ENCODE results near the gene SPNS2. TPM values are rescaled to one million over a fixed set of nuclear protein-coding genes. Genes with fewer than 3 reads are reported as not detected.

Gene SPNS2
- polyA plus RNA-seq, 1 of the 3 experiments (the other 2 are of a cell fraction): 0.08 TPM

- Histone ChIP-seq H3K79me2 (ENCODE audit: insufficient read depth) (no peaks in the 10 kb centered on the region), H3K36me3 (replicated peaks in 1 of 2; ENCODE audit: control insufficient read depth in 1 of 2, insufficient read depth in 2 of 2, low read length in 1 of 2) (peaks cover 7 to 79% of the 10 kb centered on the region in 2 experiments), H3K4me2 (no peak overlapping the region), H3K27ac (ENCODE audit: low read depth in 2 of 2, low read length in 1 of 2) (no peak overlapping the region), H3K9me2 (no peaks in the 10 kb centered on the region), H3K4me3 (ENCODE audit: low read depth in 2 of 2, low read length in 1 of 2) (no peak overlapping the region), H3K9me3 (no peaks in the 10 kb centered on the region), H3K4me1 (ENCODE audit: control insufficient read depth in 1 of 2, insufficient read depth in 2 of 2, low read depth in 1 of 2, low read length in 1 of 2) (peaks cover 0 to 7% of the 10 kb centered on the region in 2 experiments; a peak in 1 of 4 replicates), H4K20me1 (ENCODE audit: insufficient read depth) (no peaks in the 10 kb centered on the region), H3F3A (replicated peaks; ENCODE audit: insufficient read depth) (no peaks in the 10 kb centered on the region), H3K9ac (no peak overlapping the region), H3K27me3 (ENCODE audit: insufficient read depth) (no peaks in the 10 kb centered on the region), H2AFZ (ENCODE audit: low read depth) (no peak overlapping the region)
- ChIA-PET CTCF (interaction anchor here (0.9 to 2.2 kb wide), 5 partner anchors 9 to 121 kb away, joined by 3 to 10 read pairs (median 4); no protein-coding TSS in a partner anchor), POLR2A (no interaction called here)
- 92% methylated on average over 20 of the region's 29 CpGs for WGBS (ENCODE audit: low lambda C conversion rate)
- TF ChIP-seq RAD21 (IDR thresholded peaks at IDR 0.05; ENCODE audit: low read length): 0 out of 2 replicates have a peak, but pooled peaks have one; percentile 6
- TF ChIP-seq MAX (IDR thresholded peaks at IDR 0.05; ENCODE audit: low read depth): no peak
- no peak for DNase-seq
Measured at GRCh38 chr17:4541328-4542002, 42.8 kb downstream of the SPNS2 start.

GRCh38 chr17:4542003-4542725 lies 43.5 kb downstream of the SPNS2 start:
- no peaks in the 10 kb centered on the region for H4K20me1 ChIP-seq (ENCODE audit: insufficient read depth)
- WGBS (ENCODE audit: low lambda C conversion rate): 99% methylated on average over 11 of the region's 14 CpGs
- no peak overlapping the region for H3K4me2 ChIP-seq
- H3K9me3 ChIP-seq: no peaks in the 10 kb centered on the region
- H3K27ac ChIP-seq (ENCODE audit: low read depth in 2 of 2, low read length in 1 of 2): no peak overlapping the region
- no peak for TF ChIP-seq MXI1 (IDR thresholded peaks at IDR 0.05; ENCODE audit: low read depth, low read length)
- no peak for TF ChIP-seq YY1 (IDR thresholded peaks at IDR 0.05; ENCODE audit: low read depth)
- no peak for TF ChIP-seq NFIC (IDR thresholded peaks at IDR 0.05; ENCODE audit: borderline replicate concordance)
- no peak for TF ChIP-seq EP300 (IDR thresholded peaks at IDR 0.05; ENCODE audit: borderline replicate concordance in 1 of 2, low read depth in 1 of 2, low read length in 1 of 2)
- no peak for TF ChIP-seq TCF12 (IDR thresholded peaks at IDR 0.05)
- TF ChIP-seq RAD21 (IDR thresholded peaks at IDR 0.05; ENCODE audit: low read length): no peak
- TF ChIP-seq EZH2phosphoT487 (IDR thresholded peaks at IDR 0.05; ENCODE audit: borderline replicate concordance, low read depth): no peak
- no peaks in the 10 kb centered on the region for H3K27me3 ChIP-seq (ENCODE audit: insufficient read depth)
- no peak overlapping the region for H3K9ac ChIP-seq
- no peak overlapping the region for H2AFZ ChIP-seq (ENCODE audit: low read depth)
- ChIA-PET POLR2A (no interaction called here), CTCF (interaction anchor here (0.9 to 2.2 kb wide), 5 partner anchors 9 to 121 kb away, joined by 3 to 10 read pairs (median 5); no protein-coding TSS in a partner anchor)
- no peaks in the 10 kb centered on the region for H3K79me2 ChIP-seq (ENCODE audit: insufficient read depth)
- peaks cover 11 to 82% of the 10 kb centered on the region in 2 experiments for H3K36me3 ChIP-seq (replicated peaks in 1 of 2; ENCODE audit: control insufficient read depth in 1 of 2, insufficient read depth in 2 of 2, low read length in 1 of 2)
- no peaks in the 10 kb centered on the region for H3F3A ChIP-seq (replicated peaks; ENCODE audit: insufficient read depth)
- no peaks in the 10 kb centered on the region for H3K9me2 ChIP-seq
- H3K4me3 ChIP-seq (ENCODE audit: low read depth in 2 of 2, low read length in 1 of 2): no peak overlapping the region
- no peak for DNase-seq
- H3K4me1 ChIP-seq (ENCODE audit: control insufficient read depth in 1 of 2, insufficient read depth in 2 of 2, low read depth in 1 of 2, low read length in 1 of 2): peaks cover 0 to 7% of the 10 kb centered on the region in 2 experiments; a peak in 1 of 4 replicates

DNA sequence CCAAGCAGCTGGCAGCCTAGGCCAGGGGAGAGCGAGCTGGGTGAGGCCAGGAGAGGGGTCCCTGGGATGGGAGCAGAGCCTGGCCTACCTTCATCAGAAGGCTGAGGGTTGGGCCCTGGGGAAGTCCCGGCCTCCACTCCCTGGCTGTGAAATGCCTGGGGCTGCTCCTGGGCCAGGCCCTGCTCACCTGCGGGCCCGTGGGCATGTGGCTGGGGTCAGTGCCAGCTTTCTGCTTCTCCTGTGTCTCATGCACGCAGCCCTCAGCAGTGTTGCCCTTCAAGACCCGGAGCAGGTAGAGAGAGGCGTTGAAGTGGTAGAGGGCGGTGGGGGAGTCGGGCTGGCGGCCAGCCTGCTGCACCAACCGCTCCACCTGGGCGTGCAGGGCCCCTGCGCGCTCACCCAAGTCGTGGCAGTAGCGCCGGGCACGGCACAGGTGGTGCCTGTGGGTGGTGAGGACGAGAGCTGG lies 44.1 kb downstream of the SPNS2 start:
- H3K9me3 ChIP-seq: no peaks in the 10 kb centered on the region
- H3K27ac ChIP-seq (ENCODE audit: low read depth in 2 of 2, low read length in 1 of 2): no peak overlapping the region
- ChIA-PET POLR2A (no interaction called here), CTCF (interaction anchor here (0.9 to 2.2 kb wide), 4 partner anchors 9 to 82 kb away, joined by 3 to 10 read pairs (median 4); no protein-coding TSS in a partner anchor)
- no peaks in the 10 kb centered on the region for H4K20me1 ChIP-seq (ENCODE audit: insufficient read depth)
- no peak overlapping the region for H3K9ac ChIP-seq
- H3K4me2 ChIP-seq: no peak overlapping the region
- H3K4me1 ChIP-seq (ENCODE audit: control insufficient read depth in 1 of 2, insufficient read depth in 2 of 2, low read depth in 1 of 2, low read length in 1 of 2): peaks cover 0 to 6% of the 10 kb centered on the region in 2 experiments; a peak in 1 of 4 replicates
- no peaks in the 10 kb centered on the region for H3K9me2 ChIP-seq
- H2AFZ ChIP-seq (ENCODE audit: low read depth): no peak overlapping the region
- TF ChIP-seq TCF12 (IDR thresholded peaks at IDR 0.05) (no peak), TAF1 (IDR thresholded peaks at IDR 0.05; ENCODE audit: borderline replicate concordance, low read depth, low read length) (no peak), YY1 (IDR thresholded peaks at IDR 0.05; ENCODE audit: low read depth) (no peak), USF2 (IDR thresholded peaks at IDR 0.05; ENCODE audit: borderline replicate concordance, low read depth, low read length) (no peak), RAD21 (IDR thresholded peaks at IDR 0.05; ENCODE audit: low read length) (no peak), GABPA (IDR thresholded peaks at IDR 0.05; ENCODE audit: low read depth) (no peak), POLR2AphosphoS5 (IDR thresholded peaks at IDR 0.05; ENCODE audit: low read depth, low read length) (no peak), MEF2A (IDR thresholded peaks at IDR 0.05; ENCODE audit: borderline replicate concordance, low read depth) (no peak), MXI1 (IDR thresholded peaks at IDR 0.05; ENCODE audit: low read depth, low read length) (no peak), FOSL2 (IDR thresholded peaks at IDR 0.05; ENCODE audit: borderline replicate concordance, low read depth) (no peak), RFX5 (IDR thresholded peaks at IDR 0.05; ENCODE audit: low read length) (no peak), EP300 (IDR thresholded peaks at IDR 0.05; ENCODE audit: borderline replicate concordance in 1 of 2, low read depth in 1 of 2, low read length in 1 of 2) (no peak)
- DNase-seq: no peak
- peaks cover 11 to 87% of the 10 kb centered on the region in 2 experiments for H3K36me3 ChIP-seq (replicated peaks in 1 of 2; ENCODE audit: control insufficient read depth in 1 of 2, insufficient read depth in 2 of 2, low read length in 1 of 2)
- no peaks in the 10 kb centered on the region for H3F3A ChIP-seq (replicated peaks; ENCODE audit: insufficient read depth)
- H3K79me2 ChIP-seq (ENCODE audit: insufficient read depth): no peaks in the 10 kb centered on the region
- no peaks in the 10 kb centered on the region for H3K27me3 ChIP-seq (ENCODE audit: insufficient read depth)
- 92% methylated on average over 18 of the region's 19 CpGs for WGBS (ENCODE audit: low lambda C conversion rate)
- H3K4me3 ChIP-seq (ENCODE audit: low read depth in 2 of 2, low read length in 1 of 2): no peak overlapping the region

All from SK-N-SH (cell line).